Right ventricle myocardium inferior (tissue), 1 donor: ENCODE measurements around the gene RCC2. TPM values are rescaled to one million over a fixed set of nuclear protein-coding genes. Genes with fewer than 3 reads are reported as not detected.
"Not testable (repeated sequence)": the region's sequence is repeated elsewhere in the genome, so short reads cannot be mapped to it uniquely, and the experiment has no call there.

ENCODE experiments used
- ATAC-seq: fragments of 200-7000 bp; cut with Tn5 transposase; one replicate; pipeline ENCODE4 v1.9.1; 2020; ENCODE audit warnings: mild to moderate bottlenecking, moderate library complexity
- DNase-seq: peaks from one replicate; pipeline ENCODE4 v3.0.0; 2021; ENCODE audit errors: missing footprints
- intact Hi-C: fragments of 100-400 bp; cut with DNase I; formaldehyde crosslinking; loops from one replicate; pipeline ENCODE4 v1.11.0; 2022
- total RNA-seq: library from RNA; stranded (reverse); fragmentation: NEBNext Ultra II Directional; extraction: Animal tissue kit (Norgen Biotek cat#: 25700); gene quantifications from one replicate; pipeline ENCODE4 v1.2.1, GENCODE V29; 2021
- donor health status: DM: no; HTN: yes; CAD: no; lungs with severe emphysema.

RCC2 gene
- total RNA-seq, 1 donor from 2014 or later, result 12.7 TPM

GRCh38 chr1:17427696-17428660 lies 11.5 kb downstream of the RCC2 start:
- intact Hi-C loops, result loop anchor here (10.0 kb wide), 1 partner anchor 187 kb away; no protein-coding TSS in a partner anchor
- DNase-seq, result no peak

GRCh38 chr1:17425806-17426600 lies 13.5 kb downstream of the RCC2 start:
- intact Hi-C loops, result loop anchor here (10.0 kb wide), 1 partner anchor 189 kb away; no protein-coding TSS in a partner anchor
- ATAC-seq (no peak), DNase-seq (no peak)

More at GRCh38 chr1:17427696-17428660, 11.5 kb downstream of the RCC2 start:
- ATAC-seq, result no peak

GRCh38 chr1:17423781-17424245 lies 15.7 kb downstream of the RCC2 start:
- intact Hi-C loops, result loop anchor here (10.0 kb wide), 1 partner anchor 191 kb away; no protein-coding TSS in a partner anchor
- DNase-seq, result no peak
- ATAC-seq, result peak; percentile 82

- no peak for ATAC-seq
- no peak for DNase-seq
- intact Hi-C loops, result loop anchor here (10.0 kb wide), 1 partner anchor 192 kb away; no protein-coding TSS in a partner anchor
Measured at GRCh38 chr1:17422461-17422860, 17.0 kb downstream of the RCC2 start.

GRCh38 chr1:17420391-17420918 lies 19.0 kb downstream of the RCC2 start:
- no peak for ATAC-seq
- intact Hi-C loops, result loop anchor here (1.0 to 10.0 kb wide), 3 partner anchors 19 to 194 kb away; partner anchors contain the start of gene RCC2
- no peak for DNase-seq

- intact Hi-C loops, result loop anchor here (1.0 to 10.0 kb wide), 3 partner anchors 20 to 195 kb away; partner anchors contain the start of gene RCC2
- ATAC-seq (peak; percentile 79), DNase-seq (peak; percentile 88)
Measured at GRCh38 chr1:17419626-17420328, 19.7 kb downstream of the RCC2 start.

GRCh38 chr1:17416389-17416788 lies 23.1 kb downstream of the RCC2 start:
- DNase-seq (no peak), ATAC-seq (no peak)
- intact Hi-C loops, result no loop called here

GRCh38 chr1:17414022-17414421 lies 25.5 kb downstream of the RCC2 start:
- DNase-seq (no peak), ATAC-seq (no peak)
- intact Hi-C loops, result no loop called here

- DNase-seq (peak; percentile 31), ATAC-seq (peak; percentile 47)
- intact Hi-C loops, result no loop called here
Measured at GRCh38 chr1:17412093-17412870, 27.2 kb downstream of the RCC2 start.

- ATAC-seq (peak; percentile 63), DNase-seq (no peak)
- intact Hi-C loops, result loop anchor here (5.0 to 10.0 kb wide), 2 partner anchors 285 to 347 kb away; no protein-coding TSS in a partner anchor
Measured at GRCh38 chr1:17409391-17409811, 30.1 kb downstream of the RCC2 start.

GRCh38 chr1:17407786-17408514 lies 31.5 kb downstream of the RCC2 start:
- DNase-seq, ATAC-seq: not testable (repeated sequence)
- intact Hi-C loops, result loop anchor here (5.0 to 10.0 kb wide), 2 partner anchors 283 to 346 kb away; no protein-coding TSS in a partner anchor

- intact Hi-C loops, result loop anchor here (5.0 to 10.0 kb wide), 2 partner anchors 282 to 345 kb away; no protein-coding TSS in a partner anchor
- DNase-seq, result peak; percentile 17
- not testable (repeated sequence) for ATAC-seq
Measured at GRCh38 chr1:17406760-17407475, 32.6 kb downstream of the RCC2 start.

- ATAC-seq (peak; percentile 89), DNase-seq (peak; percentile 77)
Measured at GRCh38 chr1:17405898-17406759, 33.3 kb downstream of the RCC2 start.

GRCh38 chr1:17404820-17405219 lies 34.7 kb downstream of the RCC2 start:
- DNase-seq, result no peak
- intact Hi-C loops, result loop anchor here (5.0 to 10.0 kb wide), 2 partner anchors 280 to 343 kb away; no protein-coding TSS in a partner anchor
- no peak for ATAC-seq

More at GRCh38 chr1:17405898-17406759, 33.3 kb downstream of the RCC2 start:
- intact Hi-C loops, result loop anchor here (5.0 to 10.0 kb wide), 2 partner anchors 281 to 344 kb away; no protein-coding TSS in a partner anchor
